ENCODE data around the gene MIF4GD.
"Not testable (repeated sequence)": the region's sequence is repeated elsewhere in the genome, so short reads cannot be mapped to it uniquely, and the experiment has no call there.

MIF4GD gene

GRCh38 chr17:75300280-75300679 is 29.2 kb upstream of the MIF4GD start:
- no peak overlapping the region for H3K27ac ChIP-seq
- TF ChIP-seq CTCF (conservative IDR thresholded peaks at IDR 0.05; ENCODE audit: low read depth, low read length) = no peak
- no peaks in the 10 kb centered on the region for H3K79me2 ChIP-seq (ENCODE audit: insufficient read depth, low read depth)
- H4K20me1 ChIP-seq (ENCODE audit: insufficient read depth) = no peaks in the 10 kb centered on the region
- H3K4me1 ChIP-seq (ENCODE audit: low read depth, poor library complexity, severe bottlenecking) = peaks cover 39% of the 10 kb centered on the region
- no peak overlapping the region for H3K9ac ChIP-seq
- no peak overlapping the region for H2AFZ ChIP-seq (ENCODE audit: low read depth)
- H3K27me3 ChIP-seq (ENCODE audit: insufficient read depth, low read depth) = no peaks in the 10 kb centered on the region
- H3K36me3 ChIP-seq (ENCODE audit: insufficient read depth) = no peaks in the 10 kb centered on the region
- no peak overlapping the region for H3K4me3 ChIP-seq (IDR thresholded peaks at IDR 0.05; ENCODE audit: insufficient read depth, low read depth, low read length)
- H3K4me2 ChIP-seq = no peak overlapping the region

GRCh38 chr17:75295201-75296158 is 24.4 kb upstream of the MIF4GD start:
- H3K79me2 ChIP-seq (ENCODE audit: insufficient read depth, low read depth) = no peaks in the 10 kb centered on the region
- H3K36me3 ChIP-seq (ENCODE audit: insufficient read depth) = no peaks in the 10 kb centered on the region
- peak overlapping the region; percentile 59; the same call in 1 of the 2 replicates for H2AFZ ChIP-seq (ENCODE audit: low read depth)
- H3K9ac ChIP-seq = no peak overlapping the region; the same call in 1 of the 2 replicates
- no peak overlapping the region for H3K4me3 ChIP-seq (IDR thresholded peaks at IDR 0.05; ENCODE audit: insufficient read depth, low read depth, low read length)
- H3K27me3 ChIP-seq (ENCODE audit: insufficient read depth, low read depth) = no peaks in the 10 kb centered on the region
- H3K4me2 ChIP-seq = peak overlapping the region; percentile 76
- TF ChIP-seq CTCF (conservative IDR thresholded peaks at IDR 0.05; ENCODE audit: low read depth, low read length) = no peak
- H3K27ac ChIP-seq = peak overlapping the region; percentile 72
- peaks cover 66% of the 10 kb centered on the region for H3K4me1 ChIP-seq (ENCODE audit: low read depth, poor library complexity, severe bottlenecking)
- H4K20me1 ChIP-seq (ENCODE audit: insufficient read depth) = no peaks in the 10 kb centered on the region

- not testable (repeated sequence) for H3K27ac ChIP-seq; H2AFZ ChIP-seq (ENCODE audit: low read depth); H3K4me2 ChIP-seq; H3K27me3 ChIP-seq (ENCODE audit: insufficient read depth, low read depth); H3K36me3 ChIP-seq (ENCODE audit: insufficient read depth); H4K20me1 ChIP-seq (ENCODE audit: insufficient read depth); H3K9ac ChIP-seq; H3K4me3 ChIP-seq (IDR thresholded peaks at IDR 0.05; ENCODE audit: insufficient read depth, low read depth, low read length); H3K79me2 ChIP-seq (ENCODE audit: insufficient read depth, low read depth)
- H3K4me1 ChIP-seq (ENCODE audit: low read depth, poor library complexity, severe bottlenecking) = peaks cover 59% of the 10 kb centered on the region
These were observed 21.9 kb upstream of the MIF4GD start for GRCh38 chr17:75292810-75293448.

- no peak overlapping the region for H3K4me3 ChIP-seq (IDR thresholded peaks at IDR 0.05; ENCODE audit: insufficient read depth, low read depth, low read length)
- peaks cover 37% of the 10 kb centered on the region for H3K4me1 ChIP-seq (ENCODE audit: low read depth, poor library complexity, severe bottlenecking)
- H3K27ac ChIP-seq = peak overlapping the region; percentile 42
- H3K9ac ChIP-seq = peak overlapping the region; percentile 33; the same call in 1 of the 2 replicates
- H3K27me3 ChIP-seq (ENCODE audit: insufficient read depth, low read depth) = no peaks in the 10 kb centered on the region
- no peaks in the 10 kb centered on the region; the same call in 1 of the 2 replicates for H4K20me1 ChIP-seq (ENCODE audit: insufficient read depth)
- H3K36me3 ChIP-seq (ENCODE audit: insufficient read depth) = peaks cover 10% of the 10 kb centered on the region; the same call in 1 of the 2 replicates
- TF ChIP-seq CTCF (conservative IDR thresholded peaks at IDR 0.05; ENCODE audit: low read depth, low read length) = 0 out of 2 replicates have a peak, but pooled peaks have one; percentile 4
- H3K4me2 ChIP-seq = peak overlapping the region; percentile 76
- peak overlapping the region; percentile 89 for H2AFZ ChIP-seq (ENCODE audit: low read depth)
- H3K79me2 ChIP-seq (ENCODE audit: insufficient read depth, low read depth) = peaks cover 24% of the 10 kb centered on the region
These were observed 18.9 kb upstream of the MIF4GD start for GRCh38 chr17:75289832-75290337.
